Fibroblast of lung (primary cell): ENCODE results near the gene VASN.

ENCODE experiments used
- CTCF ChIP-seq, 2 donors: IDR thresholded peaks in 1 of 2; conservative IDR thresholded peaks in 1 of 2; 1 replicate in 1 of 2; 2 replicates in 1 of 2; pipeline ENCODE4 v1.5.1; 2011 to 2012; ENCODE audit warnings: low read length in 2 of 2, control low read depth in 1 of 2, inconsistent platforms in 1 of 2, low read depth in 1 of 2, mild to moderate bottlenecking in 1 of 2
- EZH2 ChIP-seq: IDR thresholded peaks from 2 replicates; pipeline ENCODE4 v1.5.1; 2012; ENCODE audit warnings: low read length, control low read depth, mild to moderate bottlenecking; ENCODE audit errors: missing control alignments

GRCh38 chr16:4332623-4333307 is 38.9 kb upstream of the VASN start:
- no peak for TF ChIP-seq CTCF (conservative IDR thresholded peaks at IDR 0.05 in 1 of 2, IDR thresholded peaks at IDR 0.05 in 1 of 2; ENCODE audit: low read depth in 1 of 2, low read length in 2 of 2)
- TF ChIP-seq EZH2, result no peak
